Smooth muscle cell (in vitro differentiated cells): ENCODE results near the gene TTYH1. TPM values are rescaled to one million over a fixed set of nuclear protein-coding genes. Genes with fewer than 3 reads are reported as not detected.
A peak's percentile ranks its signal among the peaks of the same experiment; 100 is the strongest.

Experiments used
- DNase-seq: peaks from one replicate; lab custom pipeline; 2025; ENCODE audit not compliant: unreplicated experiment; lab: John Stamatoyannopoulos, UW
- H2AFZ ChIP-seq: fragments of 200-600 bp; sonication (generic); 2 replicates; pipeline ENCODE4 v1.6.0; 2016; ENCODE audit warnings: antibody characterized with exemption, low read depth, mild to moderate bottlenecking
- H3F3A ChIP-seq: fragments of 200-600 bp; sonication (generic); 2 replicates; pipeline ENCODE4 v1.6.0; 2017; ENCODE audit warnings: antibody characterized with exemption, low read depth
- H3K27ac ChIP-seq: fragments of 200-600 bp; sonication (generic); 2 replicates; pipeline ENCODE4 v1.5.1; 2016; ENCODE audit warnings: low read depth, mild to moderate bottlenecking
- H3K27me3 ChIP-seq: fragments of 200-600 bp; sonication (generic); 2 replicates; pipeline ENCODE4 v1.6.1; 2016; ENCODE audit warnings: low read depth, mild to moderate bottlenecking
- H3K36me3 ChIP-seq: fragments of 200-600 bp; sonication (generic); 2 replicates; pipeline ENCODE4 v1.5.1; 2016; ENCODE audit warnings: low read depth
- H3K4me1 ChIP-seq: fragments of 200-600 bp; sonication (generic); 2 replicates; pipeline ENCODE4 v1.5.1; 2016; ENCODE audit warnings: low read depth
- H3K4me2 ChIP-seq: fragments of 200-600 bp; sonication (generic); 2 replicates; pipeline ENCODE4 v1.6.0; 2016; ENCODE audit warnings: mild to moderate bottlenecking
- H3K4me3 ChIP-seq: fragments of 200-600 bp; sonication (generic); 2 replicates; pipeline ENCODE4 v1.5.1; 2016; ENCODE audit warnings: mild to moderate bottlenecking
- H3K79me2 ChIP-seq: fragments of 200-600 bp; sonication (generic); 2 replicates; pipeline ENCODE4 v1.6.0; 2016; ENCODE audit warnings: low read depth, mild to moderate bottlenecking
- H3K9ac ChIP-seq: fragments of 200-600 bp; sonication (generic); 2 replicates; pipeline ENCODE4 v1.6.0; 2016; ENCODE audit warnings: low read depth
- H3K9me3 ChIP-seq: fragments of 200-600 bp; sonication (generic); replicated peaks from 2 replicates; pipeline ENCODE4 v1.5.1; 2016; ENCODE audit warnings: low read depth
- H4K20me1 ChIP-seq: fragments of 200-600 bp; sonication (generic); 2 replicates; pipeline ENCODE4 v1.6.0; 2016; ENCODE audit warnings: low read depth
- WGBS: methylation state at CpG from one replicate; pipeline ENCODE4 v1.1.7; 2016; ENCODE audit warnings: low lambda C conversion rate; 5-methylcytosine and 5-hydroxymethylcytosine counted together
- polyA plus RNA-seq: library from polyadenylated mRNA; unstranded; fragments of >200 nt; fragmentation: Nextera tagmentation; extraction: Ambion mirVana; gene quantifications from 2 replicates; pipeline ENCODE4 v1.2.1, GENCODE V29; 2016
- total RNA-seq: library from RNA; depleted of rRNA; stranded (reverse); fragments of >200 nt; gene quantifications from 2 replicates; pipeline ENCODE4 v1.2.3, GENCODE V29; 2014
- TF ChIP-seq, protein P1 (sequence below): fragments of 200-600 bp; sonication (generic); IDR thresholded peaks from 2 replicates; pipeline ENCODE4 v1.5.1; 2017; ENCODE audit warnings: borderline replicate concordance, mild to moderate bottlenecking, antibody characterized with exemption; ENCODE audit not compliant: insufficient read depth, poor library complexity, severe bottlenecking

The TTYH1 gene
- total and polyA plus RNA-seq, 2 experiments from 2014 or later: 0.40 to 0.65 TPM

DNA sequence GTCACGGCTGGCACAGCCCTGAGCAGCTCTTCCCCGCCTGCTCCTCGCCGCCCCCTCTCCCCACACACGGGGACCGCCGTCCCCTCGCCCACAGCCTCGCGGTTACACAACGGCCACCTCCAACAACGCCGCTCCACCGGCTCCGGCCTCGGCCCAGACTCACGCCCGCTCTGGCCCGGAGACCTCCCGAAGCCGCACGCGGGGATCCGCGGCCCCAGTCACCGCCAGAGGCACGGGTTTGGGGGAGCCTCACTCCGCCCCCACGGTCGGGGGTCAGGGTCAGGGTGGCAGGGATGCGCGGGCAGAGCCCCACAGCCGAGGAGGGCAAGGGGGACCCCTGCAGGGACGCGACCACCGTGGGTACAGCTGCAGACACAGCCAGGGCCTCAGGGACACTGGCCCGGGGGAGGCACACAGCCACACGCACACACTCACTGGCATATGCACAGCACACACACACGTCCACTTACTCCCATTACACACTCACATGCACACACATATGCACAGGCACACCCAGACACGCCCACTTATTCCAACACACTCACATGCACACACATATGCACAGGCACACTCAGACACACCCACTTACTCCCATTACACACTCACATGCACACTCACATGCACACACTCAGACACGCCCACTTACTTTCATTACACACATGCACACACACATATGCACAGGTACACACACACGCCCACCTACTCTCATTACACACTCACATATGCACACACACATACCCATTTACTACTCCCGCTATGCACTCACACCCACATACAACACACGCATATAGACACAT lies 1.6 kb downstream of the TTYH1 start:
- H3K27me3 ChIP-seq: peaks cover 35% of the 10 kb centered on the region
- 80% methylated on average over 24 of the region's 44 CpGs for WGBS

GRCh38 chr19:54418030-54418929 lies 3.0 kb downstream of the TTYH1 start:
- Histone ChIP-seq H3K4me3 (no peak overlapping the region), H3K9ac (no peak overlapping the region), H3K9me3 (no peaks in the 10 kb centered on the region), H3K27me3 (peaks cover 36% of the 10 kb centered on the region), H3K4me1 (peaks cover 35% of the 10 kb centered on the region), H4K20me1 (no peaks in the 10 kb centered on the region), H3F3A (no peaks in the 10 kb centered on the region), H2AFZ (peak overlapping the region; percentile 43), H3K27ac (no peak overlapping the region), H3K36me3 (no peaks in the 10 kb centered on the region), H3K4me2 (peak overlapping the region; percentile 54), H3K79me2 (no peaks in the 10 kb centered on the region)
- 37% methylated on average over 25 of the region's 25 CpGs for WGBS
- no peak for DNase-seq
- TF ChIP-seq, protein P1, sequence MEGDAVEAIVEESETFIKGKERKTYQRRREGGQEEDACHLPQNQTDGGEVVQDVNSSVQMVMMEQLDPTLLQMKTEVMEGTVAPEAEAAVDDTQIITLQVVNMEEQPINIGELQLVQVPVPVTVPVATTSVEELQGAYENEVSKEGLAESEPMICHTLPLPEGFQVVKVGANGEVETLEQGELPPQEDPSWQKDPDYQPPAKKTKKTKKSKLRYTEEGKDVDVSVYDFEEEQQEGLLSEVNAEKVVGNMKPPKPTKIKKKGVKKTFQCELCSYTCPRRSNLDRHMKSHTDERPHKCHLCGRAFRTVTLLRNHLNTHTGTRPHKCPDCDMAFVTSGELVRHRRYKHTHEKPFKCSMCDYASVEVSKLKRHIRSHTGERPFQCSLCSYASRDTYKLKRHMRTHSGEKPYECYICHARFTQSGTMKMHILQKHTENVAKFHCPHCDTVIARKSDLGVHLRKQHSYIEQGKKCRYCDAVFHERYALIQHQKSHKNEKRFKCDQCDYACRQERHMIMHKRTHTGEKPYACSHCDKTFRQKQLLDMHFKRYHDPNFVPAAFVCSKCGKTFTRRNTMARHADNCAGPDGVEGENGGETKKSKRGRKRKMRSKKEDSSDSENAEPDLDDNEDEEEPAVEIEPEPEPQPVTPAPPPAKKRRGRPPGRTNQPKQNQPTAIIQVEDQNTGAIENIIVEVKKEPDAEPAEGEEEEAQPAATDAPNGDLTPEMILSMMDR: no peak

More for the DNA sequence above, 1.6 kb downstream of the TTYH1 start:
- no peak overlapping the region for H3K4me3 ChIP-seq
- DNase-seq: no peak
- H3K4me2 ChIP-seq: no peak overlapping the region
- TF ChIP-seq, protein P1: no peak
- H3K79me2 ChIP-seq: no peaks in the 10 kb centered on the region
- H3K9ac ChIP-seq: no peak overlapping the region
- no peak overlapping the region for H2AFZ ChIP-seq
- H3F3A ChIP-seq: no peaks in the 10 kb centered on the region
- H3K27ac ChIP-seq: no peak overlapping the region
- H4K20me1 ChIP-seq: no peaks in the 10 kb centered on the region
- H3K4me1 ChIP-seq: peaks cover 32% of the 10 kb centered on the region
- H3K36me3 ChIP-seq: no peaks in the 10 kb centered on the region
- no peaks in the 10 kb centered on the region for H3K9me3 ChIP-seq

DNA sequence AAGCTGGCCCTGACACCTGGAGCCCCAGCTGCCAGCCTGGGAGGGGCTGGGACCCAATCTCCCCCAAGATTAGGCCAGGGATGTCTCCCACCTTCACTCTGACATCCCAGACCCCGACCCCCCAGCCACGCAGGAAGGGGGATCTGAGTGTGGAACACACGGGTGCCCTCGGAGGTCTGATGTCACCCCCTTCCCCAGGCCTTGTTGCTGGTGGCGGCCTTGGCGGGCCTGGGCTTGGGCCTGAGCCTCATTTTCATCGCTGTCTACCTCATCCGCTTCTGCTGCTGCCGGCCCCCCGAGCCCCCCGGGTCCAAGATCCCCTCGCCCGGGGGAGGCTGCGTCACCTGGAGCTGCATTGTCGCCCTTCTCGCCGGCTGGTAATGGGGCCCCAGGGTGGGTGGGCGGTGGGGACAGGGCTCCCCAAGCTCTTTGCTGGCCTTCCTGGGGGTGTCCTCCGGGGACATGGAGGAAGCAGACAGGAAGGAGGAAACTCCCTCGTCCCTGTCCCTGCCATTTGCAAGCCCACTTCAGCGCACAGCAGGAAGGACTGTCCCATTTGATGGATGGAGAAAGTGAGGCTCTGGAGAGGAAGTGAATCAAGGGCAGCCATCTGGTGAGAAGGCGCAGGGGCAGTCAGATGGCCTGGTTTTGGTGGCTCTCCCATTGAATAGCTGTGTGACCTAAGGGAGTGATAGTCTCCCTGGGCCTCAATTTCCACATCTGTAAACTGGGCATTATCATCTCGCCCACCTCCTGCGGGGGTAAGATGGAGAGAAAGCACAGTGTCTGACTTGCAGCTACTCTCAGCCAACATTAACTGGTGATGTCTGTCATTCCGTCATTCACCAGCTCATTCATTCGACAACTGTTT lies 3.9 kb downstream of the TTYH1 start:
- Histone ChIP-seq H2AFZ (no peak overlapping the region), H3K9me3 (no peaks in the 10 kb centered on the region)

More for the DNA sequence above, 3.9 kb downstream of the TTYH1 start:
- Histone ChIP-seq H4K20me1 (no peaks in the 10 kb centered on the region), H3F3A (no peaks in the 10 kb centered on the region), H3K9ac (no peak overlapping the region), H3K4me3 (no peak overlapping the region), H3K4me1 (peaks cover 35% of the 10 kb centered on the region), H3K4me2 (no peak overlapping the region), H3K27ac (no peak overlapping the region), H3K36me3 (no peaks in the 10 kb centered on the region), H3K79me2 (no peaks in the 10 kb centered on the region), H3K27me3 (peaks cover 36% of the 10 kb centered on the region)
- 96% methylated on average over 16 of the region's 26 CpGs for WGBS
- TF ChIP-seq, protein P1: no peak
- no peak for DNase-seq
